ENCODE data around the gene MAP4K1. TPM values are rescaled to one million over a fixed set of nuclear protein-coding genes. Genes with fewer than 3 reads are reported as not detected.
"Not testable (repeated sequence)": the region's sequence is repeated elsewhere in the genome, so short reads cannot be mapped to it uniquely, and the experiment has no call there.

MAP4K1 gene
- total RNA-seq, 2 donors from 2014 or later = 81.4 to 318 TPM

GRCh38 chr19:38647368-38647965, 29.7 kb upstream of the MAP4K1 start, which contains the start of gene ACTN4:
ACTN4 (plus strand) TSS chr19:38647649; CDS start chr19:38647746, 97 bp downstream.
- peaks cover 45 to 48% of the 10 kb centered on the region in 2 donors for H3K4me1 Mint-ChIP-seq (ENCODE audit: low read depth in 2 of 2)
- DNase-seq (ENCODE audit: low spot score) (peak; percentile 100), ATAC-seq (peak; percentile 96)
- peak within 1 kb of the TSS; percentile 100 for H3K4me3 Mint-ChIP-seq
- peak within 1 kb of the TSS; percentile 90 to 93 for H3K27ac Mint-ChIP-seq
- H3K9me3 Mint-ChIP-seq = no peaks in the 10 kb centered on the region
- H3K27me3 Mint-ChIP-seq = no peaks in the 10 kb centered on the region
- H3K36me3 Mint-ChIP-seq = peaks cover 14% of the 10 kb centered on the region

GRCh38 chr19:38644719-38645118, 27.0 kb upstream of the MAP4K1 start:
- Mint-ChIP-seq H3K27ac (no peak overlapping the region), H3K27me3 (no peaks in the 10 kb centered on the region), H3K4me1 (ENCODE audit: low read depth in 2 of 2) (peaks cover 20 to 24% of the 10 kb centered on the region in 2 donors), H3K9me3 (no peaks in the 10 kb centered on the region), H3K4me3 (no peak overlapping the region), H3K36me3 (peaks cover 14% of the 10 kb centered on the region)
- ATAC-seq (no peak), DNase-seq (ENCODE audit: low spot score) (no peak)

- ATAC-seq = no peak
- H3K9me3 Mint-ChIP-seq = no peaks in the 10 kb centered on the region
These were observed 24.4 kb upstream of the MAP4K1 start for GRCh38 chr19:38642176-38642575.

GRCh38 chr19:38640368-38640767, 22.6 kb upstream of the MAP4K1 start:
- no peak overlapping the region for H3K27ac Mint-ChIP-seq
- H3K36me3 Mint-ChIP-seq = no peaks in the 10 kb centered on the region
- DNase-seq (ENCODE audit: low spot score) (no peak), ATAC-seq (no peak)
- no peaks in the 10 kb centered on the region for H3K9me3 Mint-ChIP-seq
- H3K27me3 Mint-ChIP-seq = no peaks in the 10 kb centered on the region
- no peak overlapping the region for H3K4me3 Mint-ChIP-seq
- H3K4me1 Mint-ChIP-seq (ENCODE audit: low read depth in 2 of 2) = peaks cover 20% of the 10 kb centered on the region in 2 donors

More at GRCh38 chr19:38642176-38642575, 24.4 kb upstream of the MAP4K1 start:
- H3K4me1 Mint-ChIP-seq (ENCODE audit: low read depth in 2 of 2) = peaks cover 2 to 7% of the 10 kb centered on the region in 2 donors
- H3K4me3 Mint-ChIP-seq = no peak overlapping the region
- H3K27ac Mint-ChIP-seq = no peak overlapping the region
- H3K27me3 Mint-ChIP-seq = no peaks in the 10 kb centered on the region
- no peaks in the 10 kb centered on the region for H3K36me3 Mint-ChIP-seq
- no peak for DNase-seq (ENCODE audit: low spot score)

- DNase-seq (ENCODE audit: low spot score) (no peak), ATAC-seq (no peak)
- Mint-ChIP-seq H3K9me3 (no peaks in the 10 kb centered on the region), H3K4me1 (ENCODE audit: low read depth in 2 of 2) (peaks cover 20 to 26% of the 10 kb centered on the region in 2 donors), H3K27ac (no peak overlapping the region), H3K27me3 (no peaks in the 10 kb centered on the region), H3K4me3 (no peak overlapping the region), H3K36me3 (peaks cover 2% of the 10 kb centered on the region)
These were observed 21.9 kb upstream of the MAP4K1 start for GRCh38 chr19:38639679-38640078.

GRCh38 chr19:38638461-38638860, 20.7 kb upstream of the MAP4K1 start:
- no peak overlapping the region for H3K4me3 Mint-ChIP-seq
- H3K4me1 Mint-ChIP-seq (ENCODE audit: low read depth in 2 of 2) = peaks cover 24 to 31% of the 10 kb centered on the region in 2 donors
- H3K36me3 Mint-ChIP-seq = peaks cover 5% of the 10 kb centered on the region
- ATAC-seq (no peak), DNase-seq (ENCODE audit: low spot score) (no peak)
- no peak overlapping the region for H3K27ac Mint-ChIP-seq
- no peaks in the 10 kb centered on the region for H3K27me3 Mint-ChIP-seq
- H3K9me3 Mint-ChIP-seq = no peaks in the 10 kb centered on the region

- Mint-ChIP-seq H3K9me3 (no peaks in the 10 kb centered on the region), H3K4me1 (ENCODE audit: low read depth in 2 of 2) (peaks cover 28 to 31% of the 10 kb centered on the region in 2 donors)
These were observed 18.0 kb upstream of the MAP4K1 start for GRCh38 chr19:38635483-38636399.

GRCh38 chr19:38634757-38635482, 17.2 kb upstream of the MAP4K1 start:
- no peaks in the 10 kb centered on the region for H3K9me3 Mint-ChIP-seq
- H3K27me3 Mint-ChIP-seq = no peaks in the 10 kb centered on the region
- peak in 1 of 2 donors; percentile 38 for ATAC-seq
- DNase-seq (ENCODE audit: low spot score) = peak; percentile 76
- peaks cover 28 to 31% of the 10 kb centered on the region in 2 donors for H3K4me1 Mint-ChIP-seq (ENCODE audit: low read depth in 2 of 2)
- peak overlapping the region; percentile 59 for H3K4me3 Mint-ChIP-seq
- H3K27ac Mint-ChIP-seq = peak overlapping the region; percentile 91 to 98
- peaks cover 11% of the 10 kb centered on the region for H3K36me3 Mint-ChIP-seq

More at GRCh38 chr19:38635483-38636399, 18.0 kb upstream of the MAP4K1 start:
- DNase-seq (ENCODE audit: low spot score) = no peak
- Mint-ChIP-seq H3K4me3 (peak overlapping the region; percentile 56), H3K36me3 (peaks cover 11% of the 10 kb centered on the region), H3K27me3 (no peaks in the 10 kb centered on the region), H3K27ac (peak overlapping the region; percentile 91 to 98)
- ATAC-seq = peak; percentile 57 to 60

- Mint-ChIP-seq H3K36me3 (peaks cover 11% of the 10 kb centered on the region), H3K4me1 (ENCODE audit: low read depth in 2 of 2) (peaks cover 29 to 31% of the 10 kb centered on the region in 2 donors), H3K27ac (no peak overlapping the region), H3K4me3 (no peak overlapping the region), H3K9me3 (no peaks in the 10 kb centered on the region), H3K27me3 (no peaks in the 10 kb centered on the region)
- DNase-seq (ENCODE audit: low spot score) = no peak
- no peak for ATAC-seq
These were observed 14.9 kb upstream of the MAP4K1 start for GRCh38 chr19:38632476-38633213.

GRCh38 chr19:38631811-38632475, 14.2 kb upstream of the MAP4K1 start:
- not testable (repeated sequence) for H3K4me3 Mint-ChIP-seq; ATAC-seq; H3K27me3 Mint-ChIP-seq; H3K9me3 Mint-ChIP-seq; DNase-seq (ENCODE audit: low spot score); H3K27ac Mint-ChIP-seq
- H3K36me3 Mint-ChIP-seq = peaks cover 11% of the 10 kb centered on the region
- H3K4me1 Mint-ChIP-seq (ENCODE audit: low read depth in 2 of 2) = peaks cover 25 to 27% of the 10 kb centered on the region in 2 donors

- H3K27ac Mint-ChIP-seq = peak overlapping the region in 1 of 2 donors; percentile 57
- not testable (repeated sequence) for H3K9me3 Mint-ChIP-seq
These were observed 13.5 kb upstream of the MAP4K1 start for GRCh38 chr19:38631301-38631700.

GRCh38 chr19:38629568-38629967, 11.8 kb upstream of the MAP4K1 start:
- DNase-seq (ENCODE audit: low spot score) (no peak), ATAC-seq (no peak)
- H3K36me3 Mint-ChIP-seq = peaks cover 19% of the 10 kb centered on the region
- peaks cover 7 to 13% of the 10 kb centered on the region in 2 donors for H3K4me1 Mint-ChIP-seq (ENCODE audit: low read depth in 2 of 2)
- H3K27me3 Mint-ChIP-seq = no peaks in the 10 kb centered on the region
- H3K4me3 Mint-ChIP-seq = no peak overlapping the region
- H3K27ac Mint-ChIP-seq = no peak overlapping the region
- H3K9me3 Mint-ChIP-seq = no peaks in the 10 kb centered on the region

More at GRCh38 chr19:38631301-38631700, 13.5 kb upstream of the MAP4K1 start:
- H3K27me3 Mint-ChIP-seq; DNase-seq (ENCODE audit: low spot score); ATAC-seq; H3K4me3 Mint-ChIP-seq: not testable (repeated sequence)
- Mint-ChIP-seq H3K4me1 (ENCODE audit: low read depth in 2 of 2) (peaks cover 20 to 25% of the 10 kb centered on the region in 2 donors), H3K36me3 (peaks cover 17% of the 10 kb centered on the region)
